Calu3 (cell line): ENCODE data around the gene IFRD2. TPM values are rescaled to one million over a fixed set of nuclear protein-coding genes. Genes with fewer than 3 reads are reported as not detected.

Experiments
- BruUV-seq: library from RNA; stranded (reverse); fragments of 400-500 nt; replicated peaks from 2 replicates; lab custom pipeline; 2021; lab: Mats Ljungman, UMichigan
- CTCF ChIA-PET: fragments of 300-600 bp; sonication (Branson Sonifier 250); formaldehyde crosslinking; loops from one replicate; lab custom pipeline; 2022; ENCODE audit warnings: antibody characterized with exemption; lab: Charles Lee
- DNase-seq: peaks from one replicate; pipeline ENCODE4 v3.0.0; 2022
- H3K27ac Mint-ChIP-seq: one replicate; pipeline ENCODE4 v1.8.0; 2022; ENCODE audit warnings: mixed read lengths; ENCODE audit not compliant: unreplicated experiment
- H3K27me3 Mint-ChIP-seq: one replicate; pipeline ENCODE4 v1.8.0; 2022; ENCODE audit warnings: mixed read lengths; ENCODE audit not compliant: unreplicated experiment
- H3K36me3 Mint-ChIP-seq: one replicate; pipeline ENCODE4 v1.8.0; 2022; ENCODE audit warnings: mild to moderate bottlenecking, moderate library complexity, mixed read lengths; ENCODE audit not compliant: insufficient read depth, unreplicated experiment
- H3K4me1 Mint-ChIP-seq: one replicate; pipeline ENCODE4 v1.8.0; 2022; ENCODE audit warnings: mild to moderate bottlenecking, low read depth, mixed read lengths; ENCODE audit not compliant: unreplicated experiment
- H3K4me3 Mint-ChIP-seq: one replicate; pipeline ENCODE4 v1.8.0; 2022; ENCODE audit warnings: mild to moderate bottlenecking, low read depth, moderate library complexity, mixed read lengths; ENCODE audit not compliant: unreplicated experiment
- H3K9me3 Mint-ChIP-seq: one replicate; pipeline ENCODE4 v1.8.0; 2022; ENCODE audit warnings: low read depth, mixed read lengths; ENCODE audit not compliant: unreplicated experiment
- intact Hi-C: fragments of 100-400 bp; cut with micrococcal nuclease; formaldehyde crosslinking; loops from one replicate; pipeline ENCODE4 v1.10.0; 2022; ENCODE audit not compliant: unreplicated experiment
- total RNA-seq: library from RNA; stranded (reverse); gene quantifications from 2 replicates; pipeline ENCODE4 v1.2.3, GENCODE V29; 2022
- TF ChIP-seq, protein P1 (sequence below): fragments of 200-600 bp; IDR thresholded peaks from one replicate; pipeline ENCODE4 v1.8.0; 2022; ENCODE audit warnings: antibody characterized with exemption; ENCODE audit not compliant: unreplicated experiment

The IFRD2 gene
- total RNA-seq, 1 experiment from 2014 or later, result 121 TPM

- Mint-ChIP-seq H3K4me1 (peaks cover 17% of the 10 kb centered on the region), H3K27me3 (no peaks in the 10 kb centered on the region), H3K27ac (no peak overlapping the region), H3K4me3 (no peak overlapping the region), H3K36me3 (peaks cover 15% of the 10 kb centered on the region), H3K9me3 (no peaks in the 10 kb centered on the region)
- intact Hi-C loops, result no loop called here
- DNase-seq, result no peak
- BruUV-seq, result no TSS peak
- TF ChIP-seq, protein P1, sequence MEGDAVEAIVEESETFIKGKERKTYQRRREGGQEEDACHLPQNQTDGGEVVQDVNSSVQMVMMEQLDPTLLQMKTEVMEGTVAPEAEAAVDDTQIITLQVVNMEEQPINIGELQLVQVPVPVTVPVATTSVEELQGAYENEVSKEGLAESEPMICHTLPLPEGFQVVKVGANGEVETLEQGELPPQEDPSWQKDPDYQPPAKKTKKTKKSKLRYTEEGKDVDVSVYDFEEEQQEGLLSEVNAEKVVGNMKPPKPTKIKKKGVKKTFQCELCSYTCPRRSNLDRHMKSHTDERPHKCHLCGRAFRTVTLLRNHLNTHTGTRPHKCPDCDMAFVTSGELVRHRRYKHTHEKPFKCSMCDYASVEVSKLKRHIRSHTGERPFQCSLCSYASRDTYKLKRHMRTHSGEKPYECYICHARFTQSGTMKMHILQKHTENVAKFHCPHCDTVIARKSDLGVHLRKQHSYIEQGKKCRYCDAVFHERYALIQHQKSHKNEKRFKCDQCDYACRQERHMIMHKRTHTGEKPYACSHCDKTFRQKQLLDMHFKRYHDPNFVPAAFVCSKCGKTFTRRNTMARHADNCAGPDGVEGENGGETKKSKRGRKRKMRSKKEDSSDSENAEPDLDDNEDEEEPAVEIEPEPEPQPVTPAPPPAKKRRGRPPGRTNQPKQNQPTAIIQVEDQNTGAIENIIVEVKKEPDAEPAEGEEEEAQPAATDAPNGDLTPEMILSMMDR, result no peak
- CTCF ChIA-PET, result interaction anchor here (0.7 kb wide), 1 partner anchor 12 kb away, joined by 5 read pairs; no protein-coding TSS in a partner anchor
Measured at GRCh38 chr3:50304601-50305000, 12.4 kb upstream of the IFRD2 start.

DNA sequence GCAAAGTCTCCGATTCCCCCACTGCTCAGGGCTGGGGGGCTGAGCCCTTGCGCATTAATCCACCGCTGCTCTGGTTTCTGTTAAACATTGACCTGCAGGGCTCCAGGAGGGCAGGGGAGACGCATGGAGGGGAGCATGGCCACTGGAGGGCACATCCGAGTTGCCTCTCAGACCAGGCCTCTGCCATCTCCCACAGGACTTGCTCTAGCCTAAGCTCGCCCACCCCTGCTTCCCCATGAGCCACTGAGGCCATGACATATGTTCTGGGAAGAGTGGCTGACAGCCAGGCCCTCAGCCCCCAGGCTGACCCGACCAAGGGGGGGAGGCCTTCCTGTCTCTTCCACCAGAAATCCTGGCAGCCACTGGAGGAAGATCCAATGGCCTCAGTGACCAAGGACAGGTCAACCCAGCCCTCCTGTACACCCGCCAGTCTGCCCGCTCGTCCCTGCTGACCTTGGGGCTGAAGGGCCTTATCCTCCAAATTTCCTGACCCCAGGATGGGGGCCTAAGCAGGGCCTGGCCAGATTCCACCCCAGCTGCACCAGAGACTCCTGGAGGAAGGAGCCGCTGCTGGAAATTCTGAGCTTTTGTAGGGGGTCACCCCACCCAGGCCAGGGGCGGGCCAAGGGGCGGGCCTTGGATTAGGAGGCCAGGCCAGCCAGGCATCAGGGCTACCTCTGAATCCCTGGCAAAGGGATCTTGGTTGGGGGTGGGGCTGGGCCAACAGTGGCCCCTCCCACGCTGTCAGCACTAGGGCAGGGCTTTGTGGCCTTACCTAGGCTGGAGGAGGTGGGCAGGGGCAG, 11.0 kb upstream of the IFRD2 start, which contains the start of gene HYAL1:
HYAL1 (minus strand) TSS at position 562 of the 803 bp plus-strand sequence. CDS start 618 bp downstream, outside the sequence.
- Mint-ChIP-seq H3K36me3 (peaks cover 25% of the 10 kb centered on the region), H3K4me3 (no peak within 1 kb of the TSS), H3K27me3 (no peaks in the 10 kb centered on the region), H3K9me3 (no peaks in the 10 kb centered on the region), H3K4me1 (peaks cover 20% of the 10 kb centered on the region), H3K27ac (no peak within 1 kb of the TSS)
- DNase-seq, result peak; percentile 29
- TF ChIP-seq, protein P1, result no peak
- BruUV-seq, result no TSS peak
- intact Hi-C loops, result no loop called here
- CTCF ChIA-PET, result interaction anchor here (0.8 to 1.2 kb wide), 2 partner anchors 14 to 21 kb away, joined by 3 to 7 read pairs; no protein-coding TSS in a partner anchor

GRCh38 chr3:50302095-50303012, 10.1 kb upstream of the IFRD2 start:
- no peaks in the 10 kb centered on the region for H3K9me3 Mint-ChIP-seq
- no peak overlapping the region for H3K4me3 Mint-ChIP-seq
- H3K27me3 Mint-ChIP-seq, result no peaks in the 10 kb centered on the region
- CTCF ChIA-PET, result interaction anchor here (0.8 to 1.2 kb wide), 2 partner anchors 15 to 22 kb away, joined by 3 to 7 read pairs; no protein-coding TSS in a partner anchor
- TF ChIP-seq, protein P1, result no peak
- intact Hi-C loops, result no loop called here
- H3K36me3 Mint-ChIP-seq, result peaks cover 28% of the 10 kb centered on the region
- H3K4me1 Mint-ChIP-seq, result peaks cover 24% of the 10 kb centered on the region
- H3K27ac Mint-ChIP-seq, result no peak overlapping the region
- no TSS peak for BruUV-seq
- no peak for DNase-seq

DNA sequence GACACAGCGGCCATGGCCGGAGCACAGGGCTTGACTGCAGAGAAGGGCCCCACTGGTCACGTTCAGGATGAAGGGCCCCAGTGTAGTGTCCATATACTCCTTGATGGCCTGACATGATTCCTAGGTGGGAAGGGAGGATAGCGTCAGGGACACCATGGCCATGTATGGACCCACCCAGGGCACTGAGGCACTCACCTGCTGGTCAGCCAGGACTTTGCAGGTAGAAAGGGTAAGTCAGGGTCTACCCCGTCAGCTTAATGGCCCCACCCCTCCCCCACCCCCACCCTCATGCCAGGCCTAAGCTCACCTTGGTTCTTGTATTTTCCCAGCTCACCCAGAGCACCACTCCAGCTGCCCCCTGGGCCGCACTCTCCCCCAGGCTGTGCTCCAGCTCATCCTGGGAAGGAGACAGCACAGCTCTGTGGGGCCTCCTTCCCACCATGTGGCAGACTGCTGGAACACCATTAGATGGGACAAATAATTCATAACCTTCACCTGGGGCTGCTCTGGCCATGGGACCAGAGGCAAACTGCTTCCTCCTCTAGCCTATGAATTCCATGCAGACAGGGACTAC, 8.5 kb upstream of the IFRD2 start:
- BruUV-seq, result no TSS peak
- CTCF ChIA-PET, result no interaction called here
- TF ChIP-seq, protein P1, result no peak
- intact Hi-C loops, result no loop called here
- no peaks in the 10 kb centered on the region for H3K9me3 Mint-ChIP-seq
- H3K4me3 Mint-ChIP-seq, result peak overlapping the region; percentile 96
- H3K27ac Mint-ChIP-seq, result peak overlapping the region; percentile 85
- H3K4me1 Mint-ChIP-seq, result peaks cover 24% of the 10 kb centered on the region
- H3K36me3 Mint-ChIP-seq, result peaks cover 28% of the 10 kb centered on the region
- no peak for DNase-seq
- no peaks in the 10 kb centered on the region for H3K27me3 Mint-ChIP-seq
